PFSK-1 (cell line): ENCODE measurements around the gene ZZZ3.

Experiments
- FOXP2 ChIP-seq: optimal IDR thresholded peaks from 2 replicates; pipeline ENCODE3; 2011; ENCODE audit warnings: borderline replicate concordance, control low read depth, inconsistent platforms; ENCODE audit not compliant: insufficient read depth; ENCODE audit errors: extremely low read length, extremely low read depth
- POLR2AphosphoS5 ChIP-seq: IDR thresholded peaks from 2 replicates; pipeline ENCODE4 v1.6.1; 2012; ENCODE audit warnings: low read depth, mild to moderate bottlenecking, control low read depth, low read length, moderate library complexity
- REST ChIP-seq, 2 experiments: IDR thresholded peaks; 2 replicates each; pipeline versions ENCODE4 v1.6.1 to v1.8.0; 2011 to 2012; ENCODE audit warnings: low read depth in 2 of 2, low read length in 2 of 2, control low read depth in 1 of 2, inconsistent platforms in 1 of 2, mild to moderate bottlenecking in 1 of 2, moderate library complexity in 1 of 2; ENCODE audit not compliant: insufficient read depth in 1 of 2
- SIN3A ChIP-seq: IDR thresholded peaks from 2 replicates; pipeline ENCODE4 v1.6.1; 2012; ENCODE audit warnings: mild to moderate bottlenecking, low read length, moderate library complexity, borderline replicate concordance; ENCODE audit not compliant: insufficient read depth
- TAF1 ChIP-seq: IDR thresholded peaks from 2 replicates; pipeline ENCODE4 v1.6.1; 2012; ENCODE audit warnings: low read length, control low read depth, borderline replicate concordance; ENCODE audit not compliant: insufficient read depth

Gene ZZZ3

GRCh38 chr1:77709727-77710126 lies 27.3 kb upstream of the ZZZ3 start:
- TF ChIP-seq POLR2AphosphoS5 (no peak), TAF1 (no peak), FOXP2 (no peak), REST (IDR thresholded peaks at IDR 0.05; ENCODE audit: insufficient read depth in 1 of 2, low read depth in 2 of 2, low read length in 2 of 2) (no peak), SIN3A (no peak)

GRCh38 chr1:77706321-77706720 lies 23.9 kb upstream of the ZZZ3 start:
- TF ChIP-seq FOXP2 (no peak), POLR2AphosphoS5 (no peak), TAF1 (no peak), REST (IDR thresholded peaks at IDR 0.05; ENCODE audit: insufficient read depth in 1 of 2, low read depth in 2 of 2, low read length in 2 of 2) (no peak), SIN3A (no peak)

GRCh38 chr1:77704736-77705135 lies 22.3 kb upstream of the ZZZ3 start:
- no peak for TF ChIP-seq FOXP2

- TF ChIP-seq REST (IDR thresholded peaks at IDR 0.05; ENCODE audit: insufficient read depth in 1 of 2, low read depth in 2 of 2, low read length in 2 of 2) (no peak), TAF1 (no peak), POLR2AphosphoS5 (no peak)
Measured at GRCh38 chr1:77697441-77697840, 15.0 kb upstream of the ZZZ3 start.

- TF ChIP-seq SIN3A (no peak), FOXP2 (no peak), TAF1 (no peak)
Measured at GRCh38 chr1:77688939-77689338, 6.5 kb upstream of the ZZZ3 start.

- TF ChIP-seq SIN3A (no peak), POLR2AphosphoS5 (no peak), TAF1 (no peak), FOXP2 (no peak), REST (IDR thresholded peaks at IDR 0.05; ENCODE audit: insufficient read depth in 1 of 2, low read depth in 2 of 2, low read length in 2 of 2) (no peak)
Measured at GRCh38 chr1:77687519-77687906, 5.1 kb upstream of the ZZZ3 start.
